Central memory CD4-positive, alpha-beta T cell (primary cell): ENCODE measurements around the gene SPRED2.

Source experiments
- DNase-seq: peaks from one replicate; pipeline ENCODE4 v3.0.0; 2022

The SPRED2 gene

GRCh38 chr2:65411056-65411795 lies 21.2 kb downstream of the SPRED2 start:
- DNase-seq: no peak

- DNase-seq: no peak
These were observed 23.4 kb downstream of the SPRED2 start for GRCh38 chr2:65409045-65409444.

- DNase-seq: no peak
These were observed 25.2 kb downstream of the SPRED2 start for GRCh38 chr2:65407240-65407639.

GRCh38 chr2:65404988-65405697 lies 27.3 kb downstream of the SPRED2 start:
- DNase-seq: no peak

GRCh38 chr2:65403529-65403915 lies 28.9 kb downstream of the SPRED2 start:
- DNase-seq: no peak

GRCh38 chr2:65402780-65403528 lies 29.4 kb downstream of the SPRED2 start:
- DNase-seq: no peak

GRCh38 chr2:65402323-65402722 lies 30.1 kb downstream of the SPRED2 start:
- no peak for DNase-seq

GRCh38 chr2:65397122-65397521 lies 35.3 kb downstream of the SPRED2 start:
- no peak for DNase-seq

- DNase-seq: no peak
These were observed 35.9 kb downstream of the SPRED2 start for GRCh38 chr2:65396348-65397026.

- DNase-seq: no peak
These were observed 36.6 kb downstream of the SPRED2 start for GRCh38 chr2:65395621-65396347.

- no peak for DNase-seq
These were observed 38.5 kb downstream of the SPRED2 start for GRCh38 chr2:65393743-65394422.

- no peak for DNase-seq
These were observed 39.4 kb downstream of the SPRED2 start for GRCh38 chr2:65393046-65393445.

GRCh38 chr2:65392609-65393008 lies 39.8 kb downstream of the SPRED2 start:
- DNase-seq: no peak

- no peak for DNase-seq
These were observed 42.3 kb downstream of the SPRED2 start for GRCh38 chr2:65390134-65390533.

- DNase-seq: no peak
These were observed 42.9 kb downstream of the SPRED2 start for GRCh38 chr2:65389476-65389875.

GRCh38 chr2:65388596-65389390 lies 43.6 kb downstream of the SPRED2 start:
- DNase-seq: no peak

- no peak for DNase-seq
These were observed 44.3 kb downstream of the SPRED2 start for GRCh38 chr2:65388051-65388531.

- DNase-seq: no peak
These were observed 45.4 kb downstream of the SPRED2 start for GRCh38 chr2:65386989-65387388.

GRCh38 chr2:65386344-65386743 lies 46.1 kb downstream of the SPRED2 start:
- no peak for DNase-seq
